Activated CD4-positive, CD25-positive, alpha-beta regulatory T cell treated with anti-CD3 and anti-CD28 coated beads, Interleukin-2, amount 50 U/mL, for 24 hours (primary cell): ENCODE results near the gene LDB1.

Source experiments
- ATAC-seq, 2 donors: fragments of 150-1000 bp; cut with Tn5 transposase; one replicate each; pipeline ENCODE4 v1.10.0; 2021; ENCODE audit warnings: mild to moderate bottlenecking in 1 of 2, moderate library complexity in 1 of 2

Gene LDB1

GRCh38 chr10:102134416-102134815 lies 14.2 kb upstream of the LDB1 start:
- no peak for ATAC-seq

GRCh38 chr10:102133373-102134195 lies 13.4 kb upstream of the LDB1 start:
- peak; percentile 39 to 44 for ATAC-seq

- peak; percentile 94 to 95 for ATAC-seq
These were observed 12.6 kb upstream of the LDB1 start, which contains the start of gene PPRC1 for GRCh38 chr10:102132563-102133372. PPRC1 (plus strand) TSS chr10:102133040; CDS start chr10:102133069, 29 bp downstream.

DNA sequence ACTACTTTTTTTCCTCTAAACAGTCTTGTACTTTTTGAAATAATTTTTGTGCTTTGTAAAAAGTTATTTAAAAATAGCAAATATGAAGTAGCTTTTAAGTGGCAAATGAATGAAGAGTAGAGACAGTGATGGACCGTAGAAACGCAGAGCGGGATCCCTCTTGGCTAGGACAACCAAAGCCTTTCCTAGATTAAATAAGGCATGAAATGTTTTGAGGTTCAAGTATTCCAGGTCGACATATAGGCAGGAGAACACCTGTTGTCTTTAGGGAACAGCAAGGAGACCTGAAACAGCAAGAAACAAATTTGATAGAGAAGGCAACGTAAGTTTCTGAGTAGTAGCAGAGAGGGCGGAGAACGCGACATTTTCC lies 12.0 kb upstream of the LDB1 start:
- no peak for ATAC-seq

- ATAC-seq = no peak
These were observed 11.4 kb upstream of the LDB1 start for GRCh38 chr10:102131286-102132170.

DNA sequence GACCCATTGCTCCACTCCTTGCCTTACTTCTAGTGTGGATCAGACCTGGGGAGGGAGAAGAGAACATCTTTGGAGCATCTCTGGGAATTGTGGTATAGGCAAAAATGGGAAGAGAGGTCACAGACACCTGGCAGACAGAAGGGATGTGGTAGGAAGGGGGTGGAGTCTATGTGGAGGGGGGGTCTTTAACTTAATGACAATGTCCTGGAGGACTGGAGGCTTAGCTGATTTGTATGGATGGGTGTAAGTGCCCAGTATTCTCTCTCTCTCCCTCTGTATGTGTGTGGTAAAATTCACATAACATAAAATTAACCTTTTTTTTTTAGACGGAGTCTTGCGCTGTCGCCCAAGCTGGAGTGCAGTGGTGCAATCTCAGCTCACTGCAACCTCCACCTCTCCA lies 3.1 kb upstream of the LDB1 start:
- ATAC-seq = no peak

GRCh38 chr10:102122450-102122849 lies 2.3 kb upstream of the LDB1 start:
- ATAC-seq = no peak

DNA sequence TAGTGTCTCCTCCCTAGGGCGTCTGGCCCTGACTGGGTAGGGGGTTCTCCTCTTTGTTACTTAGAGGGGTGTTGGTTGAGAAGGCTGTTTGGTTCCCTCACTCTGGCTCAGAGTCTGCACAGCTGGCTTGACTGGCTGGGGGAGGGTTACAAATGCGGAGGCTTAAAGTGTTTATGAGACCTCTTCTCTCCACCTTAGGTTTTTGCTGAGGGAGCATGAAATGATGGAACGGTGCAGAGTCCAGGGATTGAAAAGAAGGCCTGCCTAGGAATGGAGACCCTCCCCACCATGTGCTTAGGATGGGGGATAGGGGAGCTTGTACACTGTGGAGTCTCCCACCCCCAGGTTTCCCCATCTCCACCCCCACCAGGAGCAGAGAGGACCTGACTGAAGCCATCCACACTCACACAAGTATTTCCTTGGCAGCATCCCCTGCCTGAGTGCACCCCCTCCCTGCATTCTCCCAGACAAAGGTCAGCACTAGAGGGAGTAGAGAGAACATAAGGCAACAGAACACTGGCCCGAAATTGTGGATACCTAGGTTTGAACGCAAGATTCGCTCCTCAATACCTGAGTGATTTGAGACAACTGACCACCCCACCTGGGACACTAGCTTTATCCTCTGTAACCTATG lies 1.7 kb upstream of the LDB1 start:
- no peak for ATAC-seq

GRCh38 chr10:102120991-102121738 lies 997 bp upstream of the LDB1 start:
- no peak for ATAC-seq

DNA sequence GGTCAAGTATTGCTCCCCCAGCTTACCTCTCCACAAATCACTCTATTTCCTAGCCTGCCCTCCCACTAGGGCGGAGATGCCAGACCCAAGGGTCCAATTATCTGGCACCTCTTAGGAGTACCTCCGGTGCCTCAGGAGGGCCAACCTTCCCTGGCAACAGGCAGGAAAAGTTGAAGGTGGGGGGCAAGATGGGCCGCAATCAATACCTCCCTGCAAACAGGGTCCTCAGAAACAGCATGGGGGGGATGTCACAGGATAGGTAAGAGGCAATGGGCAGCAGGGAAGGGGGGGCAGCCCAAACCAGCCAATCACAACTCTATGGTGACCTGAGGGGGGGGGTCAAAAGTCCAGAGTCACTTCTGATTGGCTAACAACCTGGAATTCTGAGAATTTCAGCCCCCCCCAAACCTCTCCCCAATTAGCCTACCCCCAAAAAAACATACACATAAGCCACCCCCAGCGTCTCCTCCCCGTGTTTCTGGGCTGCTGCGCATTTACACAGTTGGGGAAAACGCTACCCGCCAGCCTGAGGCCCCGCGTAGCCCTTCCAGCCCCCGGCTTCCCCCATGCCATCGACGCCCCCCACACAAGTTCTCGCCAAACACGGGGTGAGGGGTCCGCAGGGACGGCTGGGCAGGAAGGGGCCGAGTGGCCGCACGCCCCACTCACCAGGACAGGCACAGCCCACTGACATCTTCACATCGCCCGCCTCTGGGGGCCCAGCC lies 589 bp downstream of the LDB1 start:
- peak in 1 of 2 donors; percentile 0 for ATAC-seq

GRCh38 chr10:102118867-102119266 lies 1.3 kb downstream of the LDB1 start:
- no peak for ATAC-seq

DNA sequence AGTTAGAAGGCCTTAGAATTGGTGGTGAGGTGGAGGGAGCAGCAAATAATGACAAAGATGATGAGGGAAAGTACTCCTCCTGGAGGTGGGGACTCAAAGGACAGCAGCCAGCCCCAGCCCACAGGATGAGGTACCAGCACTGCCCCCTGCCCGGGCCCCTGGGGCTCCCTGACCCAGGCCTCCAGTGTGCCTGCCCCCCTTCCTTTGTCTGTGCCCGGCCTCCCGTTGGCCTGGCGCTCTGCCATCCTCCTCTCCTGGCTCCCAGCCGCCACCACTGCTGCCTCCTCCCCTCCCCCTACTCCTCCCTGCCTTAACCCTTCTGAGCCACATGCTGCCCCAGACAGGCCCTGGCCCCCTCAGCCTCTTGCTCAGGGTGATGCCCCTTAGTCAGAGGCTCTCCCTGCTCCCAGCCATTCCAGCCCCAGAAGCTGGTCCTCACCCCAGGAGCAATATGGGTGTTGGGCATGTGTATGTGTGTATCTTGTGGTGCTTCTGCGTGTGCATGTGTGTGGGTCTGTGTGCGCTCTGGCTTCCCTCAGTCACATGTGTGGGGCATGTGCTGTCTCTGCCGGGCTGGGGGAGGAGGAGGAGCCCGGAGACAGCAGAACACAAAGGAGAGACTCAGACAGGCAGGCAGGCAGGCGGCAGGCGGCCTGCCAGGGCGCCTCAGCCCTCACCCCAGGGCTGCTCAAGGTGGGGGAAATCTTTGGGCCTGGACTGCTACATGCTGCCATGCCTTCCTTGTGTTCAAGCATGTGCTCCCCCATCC lies 2.6 kb downstream of the LDB1 start:
- ATAC-seq = peak; percentile 30 to 45

DNA sequence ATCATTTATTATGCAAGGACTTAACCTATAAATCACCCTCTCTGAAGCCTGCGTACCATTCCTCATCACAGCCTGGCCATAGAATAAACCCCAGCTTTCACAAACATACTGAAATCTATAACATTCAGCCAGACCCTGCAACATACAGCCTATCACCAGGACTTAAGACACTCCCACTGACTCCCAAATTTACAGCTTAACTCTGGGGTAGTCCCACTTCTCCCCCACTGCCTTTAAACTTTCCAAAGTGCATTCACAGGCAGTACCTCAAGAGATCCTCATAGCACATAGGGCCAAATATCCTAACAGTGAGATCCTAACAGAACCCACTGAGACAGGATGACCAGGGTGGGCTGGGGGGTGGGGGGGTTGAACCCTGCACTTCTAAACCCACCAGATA lies 3.5 kb downstream of the LDB1 start:
- ATAC-seq = no peak

GRCh38 chr10:102115775-102116174 lies 4.4 kb downstream of the LDB1 start:
- no peak for ATAC-seq

- ATAC-seq = peak; percentile 74 to 77
These were observed 5.1 kb downstream of the LDB1 start for GRCh38 chr10:102114861-102115618.

DNA sequence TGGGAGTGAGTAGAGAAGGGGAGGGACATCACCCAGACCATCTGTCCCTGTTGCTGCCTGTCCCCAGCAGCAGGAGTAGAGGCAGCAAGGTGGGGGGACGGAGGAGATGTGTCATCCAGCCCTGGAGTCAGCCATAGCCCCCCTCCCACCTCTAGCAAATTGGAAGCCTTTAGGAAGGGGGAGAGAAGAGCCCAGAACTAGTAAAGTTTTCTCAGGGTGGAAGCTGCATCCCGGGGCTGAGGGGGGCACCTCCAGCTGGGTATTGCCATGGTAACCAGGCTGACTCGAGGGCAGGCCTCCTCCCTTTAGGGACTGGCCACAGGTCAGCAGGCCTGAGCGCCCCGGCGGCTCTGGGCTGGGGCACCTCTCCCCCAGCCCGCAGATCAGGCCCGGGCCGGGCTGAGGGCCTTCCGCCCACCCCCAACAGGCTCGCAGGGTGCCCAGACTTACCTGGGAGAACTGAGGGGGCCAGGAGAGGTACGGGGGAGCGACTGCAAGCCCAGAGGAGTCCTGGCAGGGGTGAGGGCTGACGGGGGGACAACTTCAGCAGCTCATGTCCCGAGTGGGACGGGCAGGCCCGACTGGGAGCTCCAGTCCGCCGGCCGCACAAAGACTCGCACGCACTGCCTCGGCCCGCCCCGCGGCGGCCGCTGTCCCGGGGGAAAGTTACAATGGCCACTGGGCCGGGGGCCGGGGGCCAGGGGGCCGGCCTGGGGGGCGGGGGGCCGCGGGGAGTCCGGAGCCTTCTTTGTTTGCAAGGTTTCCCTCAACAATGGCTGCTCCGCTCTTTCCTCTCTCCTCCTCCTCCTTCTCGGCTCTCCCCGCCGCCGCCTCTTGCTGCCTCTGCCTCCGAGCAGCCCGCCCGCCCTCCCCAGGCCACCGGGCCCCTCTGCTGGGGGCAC lies 6.0 kb downstream of the LDB1 start:
- ATAC-seq = peak; percentile 3 to 5

DNA sequence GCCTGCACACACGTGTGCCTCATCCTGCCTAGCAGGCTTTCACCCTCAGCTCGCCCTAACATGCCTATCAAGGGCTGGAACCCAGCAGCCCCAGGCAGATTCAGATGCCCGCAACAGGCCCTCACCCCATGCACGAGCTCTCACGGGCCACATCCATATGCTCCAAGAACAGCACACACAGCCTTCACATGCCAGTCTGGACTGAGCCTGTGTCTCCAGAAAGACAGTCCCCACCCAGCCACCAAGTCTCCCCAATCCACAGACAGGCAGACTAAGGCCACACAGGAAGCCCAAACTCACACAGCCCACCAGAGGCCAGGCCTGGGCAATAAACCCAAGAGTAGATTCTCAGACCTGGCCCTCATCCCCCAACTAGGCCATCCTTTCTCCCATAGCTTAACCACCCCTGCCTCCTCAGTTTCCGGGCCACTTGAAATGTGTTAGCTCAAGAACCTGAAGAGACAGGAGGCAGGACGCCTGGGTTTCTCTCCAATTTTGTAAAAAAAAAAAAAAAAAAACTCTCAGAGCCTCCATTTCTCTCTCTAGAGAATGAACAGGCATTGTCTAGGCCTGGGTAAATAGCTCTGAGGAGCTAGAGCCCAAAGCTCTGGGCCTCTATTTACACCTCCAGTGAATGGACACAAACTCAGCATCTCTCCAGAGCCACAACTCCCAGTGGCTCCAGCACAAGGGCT lies 6.8 kb downstream of the LDB1 start:
- ATAC-seq = no peak
